NCI-H748 (cell line): Measurements from ENCODE around the gene MORN1.

Experiments
- DNase-seq: peaks from one replicate; lab custom pipeline; 2025; ENCODE audit not compliant: unreplicated experiment; lab: John Stamatoyannopoulos, UW

Gene MORN1

GRCh38 chr1:2353551-2354438, 37.6 kb downstream of the MORN1 start:
- DNase-seq, result no peak

GRCh38 chr1:2352897-2353550, 38.3 kb downstream of the MORN1 start:
- no peak for DNase-seq

GRCh38 chr1:2352341-2352896, 38.9 kb downstream of the MORN1 start:
- no peak for DNase-seq

- no peak for DNase-seq
Measured at GRCh38 chr1:2351723-2352122, 39.6 kb downstream of the MORN1 start.

GRCh38 chr1:2350911-2351655, 40.3 kb downstream of the MORN1 start:
- DNase-seq, result no peak

GRCh38 chr1:2350501-2350900, 40.9 kb downstream of the MORN1 start:
- no peak for DNase-seq

- no peak for DNase-seq
Measured at GRCh38 chr1:2349806-2350205, 41.5 kb downstream of the MORN1 start.

GRCh38 chr1:2348346-2349325, 42.7 kb downstream of the MORN1 start:
- no peak for DNase-seq

- DNase-seq, result no peak
Measured at GRCh38 chr1:2347896-2348295, 43.5 kb downstream of the MORN1 start.

- DNase-seq, result no peak
Measured at GRCh38 chr1:2347409-2347785, 44.0 kb downstream of the MORN1 start.

- DNase-seq, result no peak
Measured at GRCh38 chr1:2346691-2347408, 44.5 kb downstream of the MORN1 start.

- no peak for DNase-seq
Measured at GRCh38 chr1:2345297-2346075, 45.9 kb downstream of the MORN1 start.

GRCh38 chr1:2344744-2345296, 46.5 kb downstream of the MORN1 start:
- no peak for DNase-seq

- DNase-seq, result no peak
Measured at GRCh38 chr1:2344121-2344681, 47.2 kb downstream of the MORN1 start.

GRCh38 chr1:2343023-2343935, 48.1 kb downstream of the MORN1 start:
- DNase-seq, result no peak

GRCh38 chr1:2342384-2343022, 48.9 kb downstream of the MORN1 start:
- DNase-seq, result no peak
